ENCODE data around the gene ZNF57. TPM values are rescaled to one million over a fixed set of nuclear protein-coding genes. Genes with fewer than 3 reads are reported as not detected.
A peak's percentile ranks its signal among the peaks of the same experiment; 100 is the strongest.
"Not testable (repeated sequence)": the region's sequence is repeated elsewhere in the genome, so short reads cannot be mapped to it uniquely, and the experiment has no call there.

ZNF57 gene
- total RNA-seq, 1 experiment from 2014 or later, result 4.8 TPM

- POLR2A ChIA-PET, result interaction anchor here (1.6 kb wide), 1 partner anchor 65 kb away, joined by 5 read pairs; no protein-coding TSS in a partner anchor
- Mint-ChIP-seq H3K9me3 (ENCODE audit: unreplicated experiment) (no peaks in the 10 kb centered on the region), H3K4me1 (ENCODE audit: insufficient read depth, unreplicated experiment) (no peaks in the 10 kb centered on the region), H3K4me3 (ENCODE audit: unreplicated experiment) (no peak overlapping the region), H3K27me3 (ENCODE audit: insufficient read depth, unreplicated experiment) (no peaks in the 10 kb centered on the region), H3K36me3 (ENCODE audit: insufficient read depth, unreplicated experiment) (no peaks in the 10 kb centered on the region), H3K27ac (ENCODE audit: low read depth, unreplicated experiment) (no peak overlapping the region)
- DNase-seq (ENCODE audit: unreplicated experiment), result no peak
- BruUV-seq (replicated peaks), result no TSS peak
- intact Hi-C loops (cut with micrococcal nuclease), result loop anchor here (5.0 kb wide), 1 partner anchor 238 kb away; no protein-coding TSS in a partner anchor
- no peak for TF ChIP-seq CTCF (IDR thresholded peaks at IDR 0.05; ENCODE audit: unreplicated experiment)
- CTCF ChIA-PET, result interaction anchor here (1.7 to 4.9 kb wide), 2 partner anchors 65 to 66 kb away, joined by 3 to 41 read pairs; partner anchors contain the start of gene ZNF554
Observed at GRCh38 chr19:2885736-2886135, 15.0 kb upstream of the ZNF57 start.

GRCh38 chr19:2887391-2887914 is 13.3 kb upstream of the ZNF57 start:
- Mint-ChIP-seq H3K9me3 (ENCODE audit: unreplicated experiment) (no peaks in the 10 kb centered on the region), H3K36me3 (ENCODE audit: insufficient read depth, unreplicated experiment) (no peaks in the 10 kb centered on the region), H3K4me3 (ENCODE audit: unreplicated experiment) (no peak overlapping the region), H3K27me3 (ENCODE audit: insufficient read depth, unreplicated experiment) (no peaks in the 10 kb centered on the region), H3K27ac (ENCODE audit: low read depth, unreplicated experiment) (no peak overlapping the region), H3K4me1 (ENCODE audit: insufficient read depth, unreplicated experiment) (no peaks in the 10 kb centered on the region)
- intact Hi-C loops (cut with micrococcal nuclease), result loop anchor here (1.0 to 5.0 kb wide), 2 partner anchors 58 to 240 kb away; no protein-coding TSS in a partner anchor
- ChIA-PET POLR2A (interaction anchor here (0.6 to 2.5 kb wide), 14 partner anchors 9 to 288 kb away, joined by 3 to 30 read pairs (median 5); partner anchors contain the start of genes THOP1, ZNF57 and ZNF77), CTCF (interaction anchor here (0.6 to 4.9 kb wide), 29 partner anchors 9 to 1765 kb away, joined by 3 to 41 read pairs (median 3); partner anchors contain the start of genes ZNF554, ZNF555, ZNF556 and ZNF57)
- TF ChIP-seq CTCF (IDR thresholded peaks at IDR 0.05; ENCODE audit: unreplicated experiment), result peak; percentile 61
- no TSS peak for BruUV-seq (replicated peaks)
- peak; percentile 70 for DNase-seq (ENCODE audit: unreplicated experiment)

GRCh38 chr19:2888731-2889224 is 11.9 kb upstream of the ZNF57 start:
- no peak for TF ChIP-seq CTCF (IDR thresholded peaks at IDR 0.05; ENCODE audit: unreplicated experiment)
- no peaks in the 10 kb centered on the region for H3K4me1 Mint-ChIP-seq (ENCODE audit: insufficient read depth, unreplicated experiment)
- H3K27ac Mint-ChIP-seq (ENCODE audit: low read depth, unreplicated experiment), result no peak overlapping the region
- no TSS peak for BruUV-seq (replicated peaks)
- H3K4me3 Mint-ChIP-seq (ENCODE audit: unreplicated experiment), result no peak overlapping the region
- CTCF ChIA-PET, result interaction anchor here (0.6 to 4.9 kb wide), 5 partner anchors 46 to 416 kb away, joined by 3 to 41 read pairs (median 3); no protein-coding TSS in a partner anchor
- H3K9me3 Mint-ChIP-seq (ENCODE audit: unreplicated experiment), result no peaks in the 10 kb centered on the region
- H3K27me3 Mint-ChIP-seq (ENCODE audit: insufficient read depth, unreplicated experiment), result no peaks in the 10 kb centered on the region
- POLR2A ChIA-PET, result interaction anchor here (1.2 to 2.5 kb wide), 4 partner anchors 13 to 103 kb away, joined by 5 to 30 read pairs (median 16); partner anchors contain the start of genes THOP1 and ZNF57
- intact Hi-C loops (cut with micrococcal nuclease), result loop anchor here (5.0 kb wide), 1 partner anchor 241 kb away; no protein-coding TSS in a partner anchor
- no peaks in the 10 kb centered on the region for H3K36me3 Mint-ChIP-seq (ENCODE audit: insufficient read depth, unreplicated experiment)
- DNase-seq (ENCODE audit: unreplicated experiment), result no peak

- CTCF ChIA-PET; H3K4me3 Mint-ChIP-seq (ENCODE audit: unreplicated experiment); H3K27me3 Mint-ChIP-seq (ENCODE audit: insufficient read depth, unreplicated experiment); intact Hi-C loops (cut with micrococcal nuclease); H3K27ac Mint-ChIP-seq (ENCODE audit: low read depth, unreplicated experiment); H3K36me3 Mint-ChIP-seq (ENCODE audit: insufficient read depth, unreplicated experiment); BruUV-seq (replicated peaks); H3K4me1 Mint-ChIP-seq (ENCODE audit: insufficient read depth, unreplicated experiment); H3K9me3 Mint-ChIP-seq (ENCODE audit: unreplicated experiment); DNase-seq (ENCODE audit: unreplicated experiment): not testable (repeated sequence)
- POLR2A ChIA-PET, result interaction anchor here (1.9 kb wide), 1 partner anchor 10 kb away, joined by 8 read pairs; the partner anchor contains the start of gene ZNF57
Observed at GRCh38 chr19:2890531-2890930, 10.2 kb upstream of the ZNF57 start.

Measured in MCF 10A (cell line).